Cardiac muscle cell (in vitro differentiated cells and primary cell): ENCODE data around the gene WSCD2. TPM values are rescaled to one million over a fixed set of nuclear protein-coding genes. Genes with fewer than 3 reads are reported as not detected.

ENCODE experiments used
- DNase-seq, 2 donors: peaks; one replicate each; pipeline versions ENCODE4 v3.0.0 to v3.0.0-alpha.2; 2010 to 2017; ENCODE audit warnings: low read depth in 1 of 2, low spot score in 1 of 2
- H3K27ac ChIP-seq: fragments of 200-600 bp; sonication (generic); 2 replicates; pipeline ENCODE4 v1.5.1; 2016
- H3K27me3 ChIP-seq: fragments of 200-600 bp; sonication (generic); 2 replicates; pipeline ENCODE4 v1.6.0; 2016; ENCODE audit warnings: control low read depth
- H3K36me3 ChIP-seq: fragments of 200-600 bp; sonication (generic); 2 replicates; pipeline ENCODE4 v1.5.1; 2016; ENCODE audit warnings: control low read depth
- H3K4me1 ChIP-seq: fragments of 200-600 bp; sonication (generic); 2 replicates; pipeline ENCODE4 v1.8.1; 2017; ENCODE audit warnings: low read depth, mild to moderate bottlenecking, mixed run types
- H3K4me3 ChIP-seq: fragments of 200-600 bp; sonication (generic); 2 replicates; pipeline ENCODE4 v1.5.1; 2016; ENCODE audit warnings: mild to moderate bottlenecking
- H3K9me3 ChIP-seq: fragments of 200-600 bp; sonication (generic); 2 replicates; pipeline ENCODE4 v1.5.1; 2017; ENCODE audit warnings: low read depth, mild to moderate bottlenecking, control low read depth
- CTCF ChIP-seq: IDR thresholded peaks from 2 replicates; pipeline ENCODE4 v1.5.1; 2012; ENCODE audit warnings: low read depth, mild to moderate bottlenecking, low read length
- polyA plus RNA-seq: library from polyadenylated mRNA; unstranded; fragments of >200 nt; fragmentation: Nextera tagmentation; extraction: Ambion mirVana; gene quantifications from 2 replicates; pipeline ENCODE4 v1.2.1, GENCODE V29; 2016
- total RNA-seq: library from RNA; depleted of rRNA; stranded (reverse); fragments of >200 nt; gene quantifications from 2 replicates; pipeline ENCODE4 v1.2.3, GENCODE V29; 2016

WSCD2 gene
- total and polyA plus RNA-seq, 2 experiments from 2014 or later, result 7.0 to 7.1 TPM

GRCh38 chr12:108266131-108266530 is 137.0 kb downstream of the WSCD2 start:
- no peaks in the 10 kb centered on the region for H3K9me3 ChIP-seq
- no peak overlapping the region for H3K27ac ChIP-seq
- H3K4me1 ChIP-seq, result no peaks in the 10 kb centered on the region
- H3K4me3 ChIP-seq, result no peak overlapping the region
- no peaks in the 10 kb centered on the region for H3K36me3 ChIP-seq
- no peak for TF ChIP-seq CTCF
- no peaks in the 10 kb centered on the region for H3K27me3 ChIP-seq
- no peak for DNase-seq

GRCh38 chr12:108267450-108267849 is 138.4 kb downstream of the WSCD2 start:
- Histone ChIP-seq H3K36me3 (no peaks in the 10 kb centered on the region), H3K27ac (no peak overlapping the region), H3K27me3 (no peaks in the 10 kb centered on the region), H3K9me3 (no peaks in the 10 kb centered on the region), H3K4me1 (no peaks in the 10 kb centered on the region), H3K4me3 (no peak overlapping the region)
- no peak for DNase-seq
- TF ChIP-seq CTCF, result no peak

- Histone ChIP-seq H3K4me1 (no peaks in the 10 kb centered on the region), H3K36me3 (no peaks in the 10 kb centered on the region), H3K4me3 (no peak overlapping the region), H3K27me3 (no peaks in the 10 kb centered on the region), H3K27ac (no peak overlapping the region), H3K9me3 (no peaks in the 10 kb centered on the region)
- no peak for DNase-seq
- TF ChIP-seq CTCF, result no peak
Observed at GRCh38 chr12:108268397-108268796, 139.3 kb downstream of the WSCD2 start.

GRCh38 chr12:108269224-108269623 is 140.1 kb downstream of the WSCD2 start:
- DNase-seq, result no peak
- Histone ChIP-seq H3K9me3 (no peaks in the 10 kb centered on the region), H3K36me3 (no peaks in the 10 kb centered on the region), H3K27ac (no peak overlapping the region), H3K4me3 (no peak overlapping the region), H3K4me1 (no peaks in the 10 kb centered on the region), H3K27me3 (no peaks in the 10 kb centered on the region)
- TF ChIP-seq CTCF, result no peak

- Histone ChIP-seq H3K9me3 (no peaks in the 10 kb centered on the region), H3K4me1 (no peaks in the 10 kb centered on the region), H3K36me3 (no peaks in the 10 kb centered on the region), H3K27ac (no peak overlapping the region), H3K4me3 (no peak overlapping the region), H3K27me3 (no peaks in the 10 kb centered on the region)
- DNase-seq, result no peak
- TF ChIP-seq CTCF, result no peak
Observed at GRCh38 chr12:108270035-108270848, 141.2 kb downstream of the WSCD2 start.
